ENCODE data around the gene SPINK7. TPM values are rescaled to one million over a fixed set of nuclear protein-coding genes. Genes with fewer than 3 reads are reported as not detected.
"Not testable (repeated sequence)": the region's sequence is repeated elsewhere in the genome, so short reads cannot be mapped to it uniquely, and the experiment has no call there.

SPINK7 gene
- polyA plus RNA-seq, result 0.06 TPM
- long read RNA-seq, donor 1, result 0 reads
- long read RNA-seq, donor 2, result 0 reads
- long read RNA-seq, donor 3, result 0 reads
- long read RNA-seq, donor 4, result 0 reads
- long read RNA-seq, donor 5, result 0 reads
- long read RNA-seq, donor 6, result 0 reads
- long read RNA-seq, donor 7, partial matches to known transcripts, result 0 of 1 reads
- long read RNA-seq, donor 7, other reads (novel, unspliced or antisense), result 0 of 1 reads
- long read RNA-seq, donor 8, result 0 reads
- long read RNA-seq, donor 9, result 0 reads
- long read RNA-seq, donor 10, result 0 reads
- long read RNA-seq, donor 11, result 0 reads

- no CpG with 5 or more reads among the region's 3 CpGs for WGBS (ENCODE audit: insufficient coverage, low lambda C conversion rate)
- no peaks in the 10 kb centered on the region for H3K4me1 ChIP-seq (ENCODE audit: control insufficient read depth, insufficient read depth, low read length)
Measured at GRCh38 chr5:148312153-148312552, at the start of gene SPINK7. Gene SPINK7, plus strand, starts transcription at chr5:148312423. Its CDS starts 61 bp downstream, at chr5:148312484.

GRCh38 chr5:148267962-148268361 lies 44.3 kb upstream of the SPINK7 start:
- no peaks in the 10 kb centered on the region for H3K36me3 ChIP-seq (ENCODE audit: control insufficient read depth, insufficient read depth, low read length)
- no peaks in the 10 kb centered on the region for H3K27me3 ChIP-seq (ENCODE audit: control insufficient read depth, insufficient read depth, low read length)
- H3K9me3 ChIP-seq (ENCODE audit: control insufficient read depth, low read depth, low read length), result peaks cover 4% of the 10 kb centered on the region
- no peaks in the 10 kb centered on the region for H3K4me1 ChIP-seq (ENCODE audit: control insufficient read depth, insufficient read depth, low read length)
- peak in 1 of 2 donors; percentile 4 for DNase-seq
- 20% methylated on average over 2 of the region's 3 CpGs for WGBS (ENCODE audit: insufficient coverage, low lambda C conversion rate)
- H3K4me3 ChIP-seq (ENCODE audit: low read length), result no peak overlapping the region
- no peak overlapping the region for H3K27ac ChIP-seq (ENCODE audit: low read length)

More at GRCh38 chr5:148312153-148312552, at the start of gene SPINK7:
- Histone ChIP-seq H3K27ac (ENCODE audit: low read length) (no peak within 1 kb of the TSS), H3K4me3 (ENCODE audit: low read length) (no peak within 1 kb of the TSS), H3K27me3 (ENCODE audit: control insufficient read depth, insufficient read depth, low read length) (no peaks in the 10 kb centered on the region), H3K36me3 (ENCODE audit: control insufficient read depth, insufficient read depth, low read length) (no peaks in the 10 kb centered on the region), H3K9me3 (ENCODE audit: control insufficient read depth, low read depth, low read length) (no peaks in the 10 kb centered on the region)
- DNase-seq, result peak; percentile 5 to 11

- DNase-seq, result peak in 1 of 2 donors; percentile 4
- no peaks in the 10 kb centered on the region for H3K4me1 ChIP-seq (ENCODE audit: control insufficient read depth, insufficient read depth, low read length)
- H3K4me3 ChIP-seq (ENCODE audit: low read length), result no peak within 1 kb of the TSS
- peaks cover 4% of the 10 kb centered on the region for H3K9me3 ChIP-seq (ENCODE audit: control insufficient read depth, low read depth, low read length)
- no peaks in the 10 kb centered on the region for H3K36me3 ChIP-seq (ENCODE audit: control insufficient read depth, insufficient read depth, low read length)
- H3K27me3 ChIP-seq (ENCODE audit: control insufficient read depth, insufficient read depth, low read length), result no peaks in the 10 kb centered on the region
- WGBS (ENCODE audit: insufficient coverage, low lambda C conversion rate), result no CpG with 5 or more reads among the region's 4 CpGs
- no peak within 1 kb of the TSS for H3K27ac ChIP-seq (ENCODE audit: low read length)
Measured at GRCh38 chr5:148268566-148268965, 43.7 kb upstream of the SPINK7 start, which contains the start of gene SPINK13. Gene SPINK13, plus strand, starts transcription at chr5:148268794. Its CDS starts 1,279 bp downstream, at chr5:148270073.

- not testable (repeated sequence) for DNase-seq; H3K27me3 ChIP-seq (ENCODE audit: control insufficient read depth, insufficient read depth, low read length); H3K36me3 ChIP-seq (ENCODE audit: control insufficient read depth, insufficient read depth, low read length); H3K4me1 ChIP-seq (ENCODE audit: control insufficient read depth, insufficient read depth, low read length); H3K27ac ChIP-seq (ENCODE audit: low read length); H3K4me3 ChIP-seq (ENCODE audit: low read length); H3K9me3 ChIP-seq (ENCODE audit: control insufficient read depth, low read depth, low read length)
- WGBS (ENCODE audit: insufficient coverage, low lambda C conversion rate), result no CpG with 5 or more reads among the region's 2 CpGs
Measured at GRCh38 chr5:148275129-148275528, 37.1 kb upstream of the SPINK7 start.

GRCh38 chr5:148280893-148281292 lies 31.3 kb upstream of the SPINK7 start:
- H3K9me3 ChIP-seq (ENCODE audit: control insufficient read depth, low read depth, low read length); H3K4me3 ChIP-seq (ENCODE audit: low read length); DNase-seq; H3K36me3 ChIP-seq (ENCODE audit: control insufficient read depth, insufficient read depth, low read length); H3K27ac ChIP-seq (ENCODE audit: low read length); H3K4me1 ChIP-seq (ENCODE audit: control insufficient read depth, insufficient read depth, low read length); H3K27me3 ChIP-seq (ENCODE audit: control insufficient read depth, insufficient read depth, low read length): not testable (repeated sequence)
- no CpG with 5 or more reads among the region's 5 CpGs for WGBS (ENCODE audit: insufficient coverage, low lambda C conversion rate)

- DNase-seq; H3K27me3 ChIP-seq (ENCODE audit: control insufficient read depth, insufficient read depth, low read length); H3K4me1 ChIP-seq (ENCODE audit: control insufficient read depth, insufficient read depth, low read length); H3K27ac ChIP-seq (ENCODE audit: low read length); H3K4me3 ChIP-seq (ENCODE audit: low read length); H3K36me3 ChIP-seq (ENCODE audit: control insufficient read depth, insufficient read depth, low read length); H3K9me3 ChIP-seq (ENCODE audit: control insufficient read depth, low read depth, low read length): not testable (repeated sequence)
- no CpG with 5 or more reads among the region's 4 CpGs for WGBS (ENCODE audit: insufficient coverage, low lambda C conversion rate)
Measured at GRCh38 chr5:148281336-148281735, 30.9 kb upstream of the SPINK7 start.

GRCh38 chr5:148290271-148291195 lies 21.7 kb upstream of the SPINK7 start:
- Histone ChIP-seq H3K27me3 (ENCODE audit: control insufficient read depth, insufficient read depth, low read length) (no peaks in the 10 kb centered on the region), H3K9me3 (ENCODE audit: control insufficient read depth, low read depth, low read length) (no peaks in the 10 kb centered on the region), H3K27ac (ENCODE audit: low read length) (no peak overlapping the region), H3K4me1 (ENCODE audit: control insufficient read depth, insufficient read depth, low read length) (no peaks in the 10 kb centered on the region), H3K36me3 (ENCODE audit: control insufficient read depth, insufficient read depth, low read length) (no peaks in the 10 kb centered on the region), H3K4me3 (ENCODE audit: low read length) (no peak overlapping the region)
- WGBS (ENCODE audit: insufficient coverage, low lambda C conversion rate), result 33% methylated on average over 1 of the region's 6 CpGs
- DNase-seq, result peak in 1 of 2 donors; percentile 11

- Histone ChIP-seq H3K27ac (ENCODE audit: low read length) (no peak overlapping the region), H3K4me3 (ENCODE audit: low read length) (no peak overlapping the region), H3K27me3 (ENCODE audit: control insufficient read depth, insufficient read depth, low read length) (no peaks in the 10 kb centered on the region), H3K36me3 (ENCODE audit: control insufficient read depth, insufficient read depth, low read length) (no peaks in the 10 kb centered on the region), H3K4me1 (ENCODE audit: control insufficient read depth, insufficient read depth, low read length) (no peaks in the 10 kb centered on the region), H3K9me3 (ENCODE audit: control insufficient read depth, low read depth, low read length) (no peaks in the 10 kb centered on the region)
- no peak for DNase-seq
- WGBS (ENCODE audit: insufficient coverage, low lambda C conversion rate), result 70% methylated on average over 4 of the region's 4 CpGs
Measured at GRCh38 chr5:148297731-148298130, 14.5 kb upstream of the SPINK7 start.

GRCh38 chr5:148306446-148306845 lies 5.8 kb upstream of the SPINK7 start:
- no CpG with 5 or more reads among the region's 1 CpG for WGBS (ENCODE audit: insufficient coverage, low lambda C conversion rate)
- Histone ChIP-seq H3K27ac (ENCODE audit: low read length) (no peak overlapping the region), H3K9me3 (ENCODE audit: control insufficient read depth, low read depth, low read length) (no peaks in the 10 kb centered on the region), H3K36me3 (ENCODE audit: control insufficient read depth, insufficient read depth, low read length) (no peaks in the 10 kb centered on the region), H3K4me1 (ENCODE audit: control insufficient read depth, insufficient read depth, low read length) (no peaks in the 10 kb centered on the region), H3K27me3 (ENCODE audit: control insufficient read depth, insufficient read depth, low read length) (no peaks in the 10 kb centered on the region), H3K4me3 (ENCODE audit: low read length) (no peak overlapping the region)
- no peak for DNase-seq

GRCh38 chr5:148309019-148309418 lies 3.2 kb upstream of the SPINK7 start:
- Histone ChIP-seq H3K36me3 (ENCODE audit: control insufficient read depth, insufficient read depth, low read length) (no peaks in the 10 kb centered on the region), H3K4me1 (ENCODE audit: control insufficient read depth, insufficient read depth, low read length) (no peaks in the 10 kb centered on the region), H3K27me3 (ENCODE audit: control insufficient read depth, insufficient read depth, low read length) (no peaks in the 10 kb centered on the region), H3K4me3 (ENCODE audit: low read length) (no peak overlapping the region), H3K27ac (ENCODE audit: low read length) (no peak overlapping the region), H3K9me3 (ENCODE audit: control insufficient read depth, low read depth, low read length) (no peaks in the 10 kb centered on the region)
- WGBS (ENCODE audit: insufficient coverage, low lambda C conversion rate), result 100% methylated on average over 1 of the region's 3 CpGs
- DNase-seq, result no peak
